ENCODE results near the gene EPHB2.

EPHB2 gene

DNA sequence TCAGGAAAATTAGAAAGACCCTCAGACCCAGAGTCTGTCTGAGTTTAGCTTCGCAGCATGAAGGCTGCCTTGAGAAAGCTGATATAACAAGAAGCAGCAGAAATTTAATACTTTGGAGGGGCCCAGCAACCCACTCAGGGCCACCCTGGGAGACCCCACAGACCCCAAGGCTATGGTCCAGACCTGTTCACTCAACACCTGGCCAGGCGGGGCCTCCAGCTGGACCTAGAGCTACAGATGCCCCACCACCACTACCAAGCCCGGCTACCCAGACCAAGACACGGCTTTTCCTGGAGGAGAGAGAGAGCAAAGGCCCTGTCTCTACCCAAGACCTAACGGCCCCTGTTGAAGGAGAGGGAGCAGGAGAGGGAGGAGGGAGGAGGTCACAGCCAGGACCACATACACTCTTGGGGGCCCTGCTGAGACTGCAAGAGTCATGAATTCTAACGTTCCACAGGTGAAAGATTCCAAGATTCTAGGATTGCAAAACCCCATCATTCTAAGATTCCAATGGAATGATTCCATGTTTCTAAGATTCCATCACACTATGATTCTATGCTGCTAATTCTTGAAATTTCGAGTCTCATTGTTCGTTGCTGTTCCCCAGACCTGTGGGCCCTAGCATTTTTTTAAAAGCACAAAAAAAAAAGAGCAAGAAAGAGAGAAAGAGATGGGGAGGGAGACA is 208.8 kb downstream of the EPHB2 start:
- Histone ChIP-seq H3K36me3 (no peaks in the 10 kb centered on the region), H3K27me3 (peaks cover 18% of the 10 kb centered on the region), H3K4me1 (ENCODE audit: control insufficient read depth in 1 of 2, insufficient read depth in 1 of 2, low read depth in 1 of 2, low read length in 1 of 2) (no peaks in the 10 kb centered on the region), H3K27ac (no peak overlapping the region), H3K9me3 (no peaks in the 10 kb centered on the region), H3K4me3 (ENCODE audit: low read depth in 1 of 2, low read length in 1 of 2) (no peak overlapping the region)
- TF ChIP-seq, protein P1, sequence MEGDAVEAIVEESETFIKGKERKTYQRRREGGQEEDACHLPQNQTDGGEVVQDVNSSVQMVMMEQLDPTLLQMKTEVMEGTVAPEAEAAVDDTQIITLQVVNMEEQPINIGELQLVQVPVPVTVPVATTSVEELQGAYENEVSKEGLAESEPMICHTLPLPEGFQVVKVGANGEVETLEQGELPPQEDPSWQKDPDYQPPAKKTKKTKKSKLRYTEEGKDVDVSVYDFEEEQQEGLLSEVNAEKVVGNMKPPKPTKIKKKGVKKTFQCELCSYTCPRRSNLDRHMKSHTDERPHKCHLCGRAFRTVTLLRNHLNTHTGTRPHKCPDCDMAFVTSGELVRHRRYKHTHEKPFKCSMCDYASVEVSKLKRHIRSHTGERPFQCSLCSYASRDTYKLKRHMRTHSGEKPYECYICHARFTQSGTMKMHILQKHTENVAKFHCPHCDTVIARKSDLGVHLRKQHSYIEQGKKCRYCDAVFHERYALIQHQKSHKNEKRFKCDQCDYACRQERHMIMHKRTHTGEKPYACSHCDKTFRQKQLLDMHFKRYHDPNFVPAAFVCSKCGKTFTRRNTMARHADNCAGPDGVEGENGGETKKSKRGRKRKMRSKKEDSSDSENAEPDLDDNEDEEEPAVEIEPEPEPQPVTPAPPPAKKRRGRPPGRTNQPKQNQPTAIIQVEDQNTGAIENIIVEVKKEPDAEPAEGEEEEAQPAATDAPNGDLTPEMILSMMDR (IDR thresholded peaks at IDR 0.05) = no peak

DNA sequence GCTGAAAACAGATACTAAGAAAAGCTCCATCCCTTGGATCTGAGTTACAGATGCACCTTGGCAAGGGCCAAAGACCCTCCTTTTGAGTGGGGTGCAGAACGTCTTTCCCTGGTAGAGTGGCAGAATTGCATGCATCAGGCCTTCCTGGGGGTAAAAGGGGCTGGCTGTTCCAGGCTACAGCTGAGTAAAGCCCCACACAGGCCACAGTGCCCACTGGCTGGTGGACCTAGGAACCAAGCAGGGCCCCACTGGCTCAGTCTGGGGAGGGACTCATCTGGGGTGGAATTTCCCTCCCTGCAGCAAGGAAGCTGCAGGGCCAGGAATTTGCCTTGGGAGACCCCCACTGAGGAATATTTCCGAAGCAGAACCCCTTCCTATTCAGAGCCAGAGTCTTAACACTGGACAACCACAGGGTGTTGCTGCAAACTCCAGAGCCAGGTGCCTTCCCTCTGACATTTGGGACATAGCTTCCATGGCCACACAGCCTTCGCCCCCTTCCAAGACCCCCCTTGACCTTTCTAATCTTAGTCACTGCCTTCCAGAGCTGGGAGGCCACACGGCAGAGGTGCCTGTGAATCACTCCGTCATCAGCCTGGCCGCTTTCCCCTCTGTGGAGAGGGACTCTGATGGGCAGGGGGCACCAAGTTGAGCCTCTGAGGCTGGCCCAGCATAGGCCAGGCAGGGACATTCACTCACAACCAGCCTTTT is 209.5 kb downstream of the EPHB2 start:
- no peaks in the 10 kb centered on the region for H3K4me1 ChIP-seq (ENCODE audit: control insufficient read depth in 1 of 2, insufficient read depth in 1 of 2, low read depth in 1 of 2, low read length in 1 of 2)
- no peaks in the 10 kb centered on the region for H3K9me3 ChIP-seq
- H3K27ac ChIP-seq = no peak overlapping the region
- H3K36me3 ChIP-seq = no peaks in the 10 kb centered on the region
- peaks cover 18% of the 10 kb centered on the region for H3K27me3 ChIP-seq
- H3K4me3 ChIP-seq (ENCODE audit: low read depth in 1 of 2, low read length in 1 of 2) = no peak overlapping the region
- TF ChIP-seq, protein P1 (IDR thresholded peaks at IDR 0.05) = no peak

DNA sequence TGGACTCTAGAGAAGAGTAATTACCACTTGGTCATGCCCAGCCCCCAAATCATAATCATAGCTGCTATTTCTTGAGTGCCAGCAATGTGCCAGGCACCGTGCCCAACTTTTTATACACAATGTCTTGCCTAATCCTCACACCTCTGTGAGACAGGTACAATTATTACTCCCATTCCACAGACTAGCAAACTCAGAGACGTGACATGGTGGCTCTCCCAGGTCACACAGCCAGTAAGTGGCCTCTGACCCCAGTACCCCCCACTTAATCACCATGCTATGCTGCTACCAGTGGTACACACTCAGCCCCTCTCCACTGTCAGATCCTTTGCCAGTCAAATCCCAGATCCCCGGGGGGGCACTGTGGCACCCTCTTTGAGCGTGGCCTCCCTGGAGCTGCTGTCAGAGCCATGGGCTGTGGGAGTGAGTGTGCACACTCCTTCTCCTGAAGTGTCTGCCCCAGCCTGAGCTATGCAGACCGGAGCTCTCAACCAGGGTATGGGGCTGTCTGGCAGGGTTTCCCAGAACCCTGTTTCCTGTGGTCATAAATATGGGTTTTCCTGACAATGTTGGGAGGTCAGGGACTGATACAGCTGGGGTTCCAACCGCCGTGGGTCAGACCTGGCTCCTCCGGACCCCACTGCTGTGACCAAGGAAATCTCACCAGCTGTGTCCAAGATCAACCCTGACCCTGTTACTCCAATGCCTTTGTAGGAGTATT is 210.3 kb downstream of the EPHB2 start:
- no peaks in the 10 kb centered on the region for H3K36me3 ChIP-seq
- H3K4me3 ChIP-seq (ENCODE audit: low read depth in 1 of 2, low read length in 1 of 2) = no peak overlapping the region
- H3K9me3 ChIP-seq = no peaks in the 10 kb centered on the region
- TF ChIP-seq, protein P1 (IDR thresholded peaks at IDR 0.05) = no peak
- no peak overlapping the region for H3K27ac ChIP-seq
- H3K27me3 ChIP-seq = peaks cover 11% of the 10 kb centered on the region
- H3K4me1 ChIP-seq (ENCODE audit: control insufficient read depth in 1 of 2, insufficient read depth in 1 of 2, low read depth in 1 of 2, low read length in 1 of 2) = no peaks in the 10 kb centered on the region

DNA sequence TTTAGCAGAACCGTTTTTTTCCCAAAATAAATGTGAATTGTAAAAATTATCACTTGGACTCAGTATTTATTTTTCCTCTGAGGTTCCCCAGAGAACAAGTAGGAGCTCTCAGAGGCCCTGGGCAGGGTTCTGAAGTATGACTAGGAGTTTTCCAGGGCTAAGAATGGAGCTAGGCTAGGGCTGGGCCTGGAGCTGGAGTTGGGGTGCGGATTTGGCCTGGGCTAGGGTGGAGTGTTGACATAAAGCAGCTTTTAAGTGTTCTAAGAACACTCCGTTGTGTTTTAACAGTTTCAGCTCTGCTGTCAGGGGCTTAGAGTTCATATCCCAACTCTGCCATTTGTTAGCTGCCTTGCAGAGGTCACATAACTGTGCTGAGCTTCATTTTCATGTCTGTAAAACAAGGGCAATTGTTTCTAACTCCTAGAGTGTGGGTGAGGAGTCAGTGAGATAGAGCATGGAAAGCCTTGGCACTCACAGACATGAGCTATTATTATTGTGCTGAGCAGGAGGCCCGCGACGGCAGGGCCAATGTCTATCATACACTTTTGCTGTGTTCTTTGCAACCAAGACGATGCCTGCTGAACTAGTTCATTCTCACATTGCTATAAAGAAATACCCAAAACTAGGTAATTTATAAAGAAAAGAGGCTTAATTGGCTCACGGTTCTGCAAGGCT is 210.9 kb downstream of the EPHB2 start:
- H3K36me3 ChIP-seq = no peaks in the 10 kb centered on the region
- H3K4me3 ChIP-seq (ENCODE audit: low read depth in 1 of 2, low read length in 1 of 2) = no peak overlapping the region
- no peaks in the 10 kb centered on the region for H3K4me1 ChIP-seq (ENCODE audit: control insufficient read depth in 1 of 2, insufficient read depth in 1 of 2, low read depth in 1 of 2, low read length in 1 of 2)
- no peak overlapping the region for H3K27ac ChIP-seq
- peaks cover 4% of the 10 kb centered on the region for H3K27me3 ChIP-seq
- H3K9me3 ChIP-seq = no peaks in the 10 kb centered on the region
- TF ChIP-seq, protein P1 (IDR thresholded peaks at IDR 0.05) = no peak

DNA sequence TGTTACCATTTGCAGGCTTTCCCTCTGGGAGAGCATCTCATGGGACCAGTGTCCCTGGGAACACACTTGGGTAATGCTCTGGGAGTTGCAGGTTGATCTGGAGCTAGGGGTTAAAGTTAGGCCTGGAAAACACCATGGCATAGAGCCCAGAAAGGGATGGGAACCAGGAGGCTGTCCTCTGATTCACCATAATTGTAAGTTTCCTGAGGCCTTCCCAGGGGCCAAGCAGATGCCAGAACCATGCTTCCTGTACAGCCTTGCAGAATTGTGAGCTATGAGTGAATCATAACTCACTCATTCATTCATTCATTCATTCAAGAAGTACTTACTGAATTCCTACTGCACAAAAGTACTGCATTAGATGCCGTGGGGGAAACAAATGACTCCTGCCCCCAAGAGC is 212.0 kb downstream of the EPHB2 start:
- no peaks in the 10 kb centered on the region for H3K27me3 ChIP-seq
- no peaks in the 10 kb centered on the region for H3K4me1 ChIP-seq (ENCODE audit: control insufficient read depth in 1 of 2, insufficient read depth in 1 of 2, low read depth in 1 of 2, low read length in 1 of 2)
- no peaks in the 10 kb centered on the region for H3K36me3 ChIP-seq
- no peaks in the 10 kb centered on the region for H3K9me3 ChIP-seq
- H3K27ac ChIP-seq = no peak overlapping the region
- no peak overlapping the region for H3K4me3 ChIP-seq (ENCODE audit: low read depth in 1 of 2, low read length in 1 of 2)
- TF ChIP-seq, protein P1 (IDR thresholded peaks at IDR 0.05) = no peak
